ENCODE results near the gene PODXL.

PODXL gene

GRCh38 chr7:131493581-131493980 lies 62.8 kb downstream of the PODXL start:
- no peak overlapping the region for H3K4me3 ChIP-seq
- TF ChIP-seq EZH2 (IDR thresholded peaks at IDR 0.05), result no peak
- no peak for TF ChIP-seq FOXP2 (optimal IDR thresholded peaks at IDR 0.05; ENCODE audit: control extremely low read depth, extremely low read length, insufficient read depth)
- TF ChIP-seq POLR2AphosphoS5 (IDR thresholded peaks at IDR 0.05; ENCODE audit: borderline replicate concordance, low read depth, low read length), result no peak
- H3K36me3 ChIP-seq (ENCODE audit: insufficient read depth, low read length), result peaks cover 20% of the 10 kb centered on the region; the same call in 1 of the 2 replicates
- peak overlapping the region; percentile 27; the same call in 1 of the 2 replicates for H3K27ac ChIP-seq
- DNase-seq (ENCODE audit: low read depth, low spot score), result no peak
- no peaks in the 10 kb centered on the region for H3K9me3 ChIP-seq (ENCODE audit: low read depth, low read length)
- H3K9ac ChIP-seq (ENCODE audit: insufficient read length), result no peak overlapping the region

GRCh38 chr7:131493081-131493480 lies 63.3 kb downstream of the PODXL start:
- no peaks in the 10 kb centered on the region for H3K9me3 ChIP-seq (ENCODE audit: low read depth, low read length)
- H3K27ac ChIP-seq, result peak overlapping the region; percentile 27; the same call in 1 of the 2 replicates
- H3K36me3 ChIP-seq (ENCODE audit: insufficient read depth, low read length), result peaks cover 17% of the 10 kb centered on the region; the same call in 1 of the 2 replicates
- H3K4me3 ChIP-seq, result no peak overlapping the region
- no peak for DNase-seq (ENCODE audit: low read depth, low spot score)
- no peak overlapping the region for H3K9ac ChIP-seq (ENCODE audit: insufficient read length)
- TF ChIP-seq FOXP2 (optimal IDR thresholded peaks at IDR 0.05; ENCODE audit: control extremely low read depth, extremely low read length, insufficient read depth) (no peak), EZH2 (IDR thresholded peaks at IDR 0.05) (no peak), POLR2AphosphoS5 (IDR thresholded peaks at IDR 0.05; ENCODE audit: borderline replicate concordance, low read depth, low read length) (no peak)

GRCh38 chr7:131489881-131490280 lies 66.5 kb downstream of the PODXL start:
- no peak for TF ChIP-seq FOXP2 (optimal IDR thresholded peaks at IDR 0.05; ENCODE audit: control extremely low read depth, extremely low read length, insufficient read depth)
- no peak for TF ChIP-seq EZH2 (IDR thresholded peaks at IDR 0.05)
- no peak for TF ChIP-seq POLR2AphosphoS5 (IDR thresholded peaks at IDR 0.05; ENCODE audit: borderline replicate concordance, low read depth, low read length)
- Histone ChIP-seq H3K9me3 (ENCODE audit: low read depth, low read length) (no peaks in the 10 kb centered on the region), H3K9ac (ENCODE audit: insufficient read length) (no peak overlapping the region), H3K36me3 (ENCODE audit: insufficient read depth, low read length) (peaks cover 15% of the 10 kb centered on the region; the same call in 1 of the 2 replicates), H3K4me3 (no peak overlapping the region), H3K27ac (no peak overlapping the region)
- DNase-seq (ENCODE audit: low read depth, low spot score), result no peak

GRCh38 chr7:131489196-131489595 lies 67.2 kb downstream of the PODXL start:
- DNase-seq (ENCODE audit: low read depth, low spot score), result no peak
- no peak for TF ChIP-seq POLR2AphosphoS5 (IDR thresholded peaks at IDR 0.05; ENCODE audit: borderline replicate concordance, low read depth, low read length)
- TF ChIP-seq EZH2 (IDR thresholded peaks at IDR 0.05), result no peak
- TF ChIP-seq FOXP2 (optimal IDR thresholded peaks at IDR 0.05; ENCODE audit: control extremely low read depth, extremely low read length, insufficient read depth), result no peak
- Histone ChIP-seq H3K4me3 (no peak overlapping the region), H3K27ac (no peak overlapping the region), H3K36me3 (ENCODE audit: insufficient read depth, low read length) (peaks cover 15% of the 10 kb centered on the region; the same call in 1 of the 2 replicates), H3K9ac (ENCODE audit: insufficient read length) (no peak overlapping the region), H3K9me3 (ENCODE audit: low read depth, low read length) (no peaks in the 10 kb centered on the region)

GRCh38 chr7:131488361-131488760 lies 68.1 kb downstream of the PODXL start:
- no peak for DNase-seq (ENCODE audit: low read depth, low spot score)
- Histone ChIP-seq H3K27ac (no peak overlapping the region), H3K36me3 (ENCODE audit: insufficient read depth, low read length) (peaks cover 19% of the 10 kb centered on the region; the same call in 1 of the 2 replicates), H3K4me3 (no peak overlapping the region), H3K9me3 (ENCODE audit: low read depth, low read length) (no peaks in the 10 kb centered on the region), H3K9ac (ENCODE audit: insufficient read length) (no peak overlapping the region)
- TF ChIP-seq POLR2AphosphoS5 (IDR thresholded peaks at IDR 0.05; ENCODE audit: borderline replicate concordance, low read depth, low read length) (no peak), EZH2 (IDR thresholded peaks at IDR 0.05) (no peak), FOXP2 (optimal IDR thresholded peaks at IDR 0.05; ENCODE audit: control extremely low read depth, extremely low read length, insufficient read depth) (no peak)

GRCh38 chr7:131487217-131487616 lies 69.2 kb downstream of the PODXL start:
- Histone ChIP-seq H3K9me3 (ENCODE audit: low read depth, low read length) (no peaks in the 10 kb centered on the region), H3K9ac (ENCODE audit: insufficient read length) (no peak overlapping the region), H3K36me3 (ENCODE audit: insufficient read depth, low read length) (peaks cover 25% of the 10 kb centered on the region), H3K4me3 (no peak overlapping the region), H3K27ac (no peak overlapping the region)
- no peak for DNase-seq (ENCODE audit: low read depth, low spot score)
- no peak for TF ChIP-seq FOXP2 (optimal IDR thresholded peaks at IDR 0.05; ENCODE audit: control extremely low read depth, extremely low read length, insufficient read depth)
- no peak for TF ChIP-seq EZH2 (IDR thresholded peaks at IDR 0.05)
- TF ChIP-seq POLR2AphosphoS5 (IDR thresholded peaks at IDR 0.05; ENCODE audit: borderline replicate concordance, low read depth, low read length), result no peak

- H3K9ac ChIP-seq (ENCODE audit: insufficient read length), result no peak overlapping the region
- no peak overlapping the region for H3K4me3 ChIP-seq
- peaks cover 28% of the 10 kb centered on the region for H3K36me3 ChIP-seq (ENCODE audit: insufficient read depth, low read length)
- H3K9me3 ChIP-seq (ENCODE audit: low read depth, low read length), result no peaks in the 10 kb centered on the region
- no peak for DNase-seq (ENCODE audit: low read depth, low spot score)
- TF ChIP-seq EZH2 (IDR thresholded peaks at IDR 0.05) (no peak), FOXP2 (optimal IDR thresholded peaks at IDR 0.05; ENCODE audit: control extremely low read depth, extremely low read length, insufficient read depth) (no peak), POLR2AphosphoS5 (IDR thresholded peaks at IDR 0.05; ENCODE audit: borderline replicate concordance, low read depth, low read length) (no peak)
- H3K27ac ChIP-seq, result no peak overlapping the region
Observed at GRCh38 chr7:131486346-131486745, 70.1 kb downstream of the PODXL start.

- H3K4me3 ChIP-seq, result no peak overlapping the region
- H3K9ac ChIP-seq (ENCODE audit: insufficient read length), result no peak overlapping the region
- H3K36me3 ChIP-seq (ENCODE audit: insufficient read depth, low read length), result peaks cover 31% of the 10 kb centered on the region
- DNase-seq (ENCODE audit: low read depth, low spot score), result no peak
- H3K27ac ChIP-seq, result no peak overlapping the region
- H3K9me3 ChIP-seq (ENCODE audit: low read depth, low read length), result no peaks in the 10 kb centered on the region
- TF ChIP-seq POLR2AphosphoS5 (IDR thresholded peaks at IDR 0.05; ENCODE audit: borderline replicate concordance, low read depth, low read length), result no peak
- TF ChIP-seq FOXP2 (optimal IDR thresholded peaks at IDR 0.05; ENCODE audit: control extremely low read depth, extremely low read length, insufficient read depth), result no peak
- no peak for TF ChIP-seq EZH2 (IDR thresholded peaks at IDR 0.05)
Observed at GRCh38 chr7:131483586-131483985, 72.8 kb downstream of the PODXL start.

- TF ChIP-seq EZH2 (IDR thresholded peaks at IDR 0.05), result no peak
- TF ChIP-seq POLR2AphosphoS5 (IDR thresholded peaks at IDR 0.05; ENCODE audit: borderline replicate concordance, low read depth, low read length), result no peak
- TF ChIP-seq FOXP2 (optimal IDR thresholded peaks at IDR 0.05; ENCODE audit: control extremely low read depth, extremely low read length, insufficient read depth), result no peak
- H3K27ac ChIP-seq, result no peak overlapping the region
- H3K9me3 ChIP-seq (ENCODE audit: low read depth, low read length), result no peaks in the 10 kb centered on the region
- H3K4me3 ChIP-seq, result no peak overlapping the region
- no peak overlapping the region for H3K9ac ChIP-seq (ENCODE audit: insufficient read length)
- DNase-seq (ENCODE audit: low read depth, low spot score), result no peak
- peaks cover 36% of the 10 kb centered on the region for H3K36me3 ChIP-seq (ENCODE audit: insufficient read depth, low read length)
Observed at GRCh38 chr7:131482800-131483199, 73.6 kb downstream of the PODXL start.
